ENCODE results near the gene EML5.

The EML5 gene

DNA sequence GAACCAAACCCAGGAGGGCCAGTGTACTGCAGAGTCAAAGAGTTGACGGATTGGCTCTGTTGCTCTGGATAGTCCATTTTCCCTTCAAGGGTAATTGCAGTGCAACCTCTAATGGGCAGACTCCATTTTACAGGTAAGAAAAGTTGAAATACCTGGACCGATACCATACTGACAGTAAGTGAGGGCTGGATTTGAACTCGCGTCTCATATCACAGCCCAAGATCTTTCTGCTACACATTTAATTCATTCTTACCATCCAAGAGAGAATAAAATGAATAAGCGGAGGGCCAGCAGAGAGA, 230.3 kb downstream of the EML5 start:
- DNase-seq (ENCODE audit: low spot score): no peak

All from kidney capillary endothelial cell (primary cell).